ENCODE measurements around the gene SH2D4B.

- TF ChIP-seq CTCF (IDR thresholded peaks at IDR 0.05) (no peak), POLR2A (IDR thresholded peaks at IDR 0.05) (no peak)
Observed at GRCh38 chr10:80567292-80567691, 29.6 kb downstream of the SH2D4B start.

All from esophagus squamous epithelium (tissue), 4 donors.